Loucy (cell line): ENCODE data around the gene ADGRL1.

Source experiments
- CTCF ChIP-seq: fragments of 200-600 bp; sonication (generic); conservative IDR thresholded peaks from 2 replicates; pipeline ENCODE4 v1.5.1; 2014; ENCODE audit warnings: mild to moderate bottlenecking, antibody characterized with exemption, low read length
- EZH2phosphoT487 ChIP-seq: fragments of 200-600 bp; IDR thresholded peaks from 2 replicates; pipeline ENCODE4 v1.6.1; 2018; ENCODE audit warnings: antibody characterized with exemption, mild to moderate bottlenecking, moderate library complexity, borderline replicate concordance

- TF ChIP-seq EZH2phosphoT487 (no peak), CTCF (no peak)
Measured at GRCh38 chr19:14185158-14185557, 20.8 kb downstream of the ADGRL1 start.
